Peyer's patch (tissue), 4 donors: ENCODE measurements around the gene TBC1D23.

ENCODE experiments used
- CTCF ChIP-seq, 6 experiments: fragments of 450-650 bp in 4 of 6; fragments of 200-600 bp in 2 of 6; sonication (generic) in 1 of 6; IDR thresholded peaks; one replicate each; pipeline ENCODE4 v1.5.1; 2017 to 2019; ENCODE audit warnings: antibody characterized with exemption in 6 of 6, mild to moderate bottlenecking in 3 of 6, moderate library complexity in 1 of 6
- POLR2A ChIP-seq, 2 donors: fragments of 450-650 bp; IDR thresholded peaks; one replicate each; pipeline ENCODE4 v1.5.1; 2017; ENCODE audit warnings: antibody characterized with exemption in 2 of 2, mild to moderate bottlenecking in 2 of 2, moderate library complexity in 2 of 2

- TF ChIP-seq CTCF (IDR thresholded peaks at IDR 0.05) (no peak), POLR2A (IDR thresholded peaks at IDR 0.05) (no peak)
Observed at GRCh38 chr3:100338911-100339310, 78.1 kb downstream of the TBC1D23 start.
